ENCODE data around the gene NOS2.
"Not testable (repeated sequence)": the region's sequence is repeated elsewhere in the genome, so short reads cannot be mapped to it uniquely, and the experiment has no call there.

The NOS2 gene

GRCh38 chr17:27760069-27760885 lies 40.1 kb downstream of the NOS2 start:
- in situ Hi-C loops (cut with MboI; ENCODE audit: low sequenced_read_pairs), result no loop called here

- in situ Hi-C loops (cut with MboI; ENCODE audit: low sequenced_read_pairs), result no loop called here
Observed at GRCh38 chr17:27759528-27759927, 40.8 kb downstream of the NOS2 start.

GRCh38 chr17:27756467-27757371 lies 43.6 kb downstream of the NOS2 start:
- in situ Hi-C loops (cut with MboI; ENCODE audit: low sequenced_read_pairs), result no loop called here

DNA sequence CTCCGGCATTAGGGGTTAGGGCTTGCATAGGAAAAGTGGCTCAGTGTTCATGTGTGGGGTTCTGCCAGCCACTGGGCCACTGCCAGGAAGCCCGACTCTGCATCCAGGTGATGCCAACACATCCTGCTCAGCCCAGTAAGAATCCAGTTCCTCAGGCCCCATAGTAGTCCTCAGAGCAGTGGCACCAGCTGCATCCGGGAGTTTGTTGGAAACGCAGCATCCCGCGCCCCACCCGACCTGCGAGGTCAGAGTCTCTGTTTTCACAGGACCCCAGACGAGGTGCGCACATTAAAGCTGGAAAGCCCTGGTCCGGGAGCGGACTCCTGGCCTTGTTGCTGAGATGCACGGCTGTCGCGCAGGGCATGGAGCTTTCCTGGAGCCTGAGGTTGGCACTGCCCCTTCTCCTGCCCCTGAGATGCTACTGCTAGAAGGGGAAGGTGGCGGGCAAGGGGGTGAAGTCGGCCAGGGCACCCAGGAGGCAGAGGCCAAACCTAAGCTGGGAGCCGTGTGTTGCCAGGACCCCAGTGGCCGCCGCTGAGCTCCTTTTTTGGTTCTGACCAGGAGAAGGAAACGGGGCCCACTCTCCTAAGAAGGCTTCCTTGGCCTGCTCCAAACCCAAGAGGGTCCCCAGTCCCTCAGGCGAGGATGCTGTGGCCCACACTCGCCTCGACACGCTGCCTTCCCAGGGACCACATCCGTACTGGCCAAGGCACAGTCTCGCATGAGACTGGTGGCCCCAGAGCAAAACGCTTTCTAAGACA lies 44.4 kb downstream of the NOS2 start:
- in situ Hi-C loops (cut with MboI; ENCODE audit: low sequenced_read_pairs), result no loop called here

DNA sequence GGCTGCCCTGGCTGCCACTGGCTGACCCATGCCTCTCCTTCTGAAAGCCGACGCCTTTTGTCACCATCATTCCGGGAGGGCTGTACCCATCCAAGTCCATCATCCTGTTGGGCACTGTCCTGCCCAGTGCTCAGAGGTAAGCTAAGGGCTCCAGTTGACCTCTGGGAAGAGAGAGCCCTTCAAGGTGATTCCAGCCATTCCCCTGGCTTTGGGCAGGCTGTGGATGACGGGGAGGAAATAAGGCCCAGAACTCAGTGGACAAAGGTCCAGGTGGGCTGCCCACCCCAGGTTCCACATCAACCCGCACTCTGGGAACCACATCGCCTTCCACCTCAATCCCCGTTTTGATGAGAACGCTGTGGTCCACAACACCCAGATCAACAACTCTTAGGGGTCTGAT lies 45.8 kb downstream of the NOS2 start:
- in situ Hi-C loops (cut with MboI; ENCODE audit: low sequenced_read_pairs), result no loop called here

- in situ Hi-C loops (cut with MboI; ENCODE audit: low sequenced_read_pairs), result not testable (repeated sequence)
Observed at GRCh38 chr17:27753726-27754125, 46.6 kb downstream of the NOS2 start.

DNA sequence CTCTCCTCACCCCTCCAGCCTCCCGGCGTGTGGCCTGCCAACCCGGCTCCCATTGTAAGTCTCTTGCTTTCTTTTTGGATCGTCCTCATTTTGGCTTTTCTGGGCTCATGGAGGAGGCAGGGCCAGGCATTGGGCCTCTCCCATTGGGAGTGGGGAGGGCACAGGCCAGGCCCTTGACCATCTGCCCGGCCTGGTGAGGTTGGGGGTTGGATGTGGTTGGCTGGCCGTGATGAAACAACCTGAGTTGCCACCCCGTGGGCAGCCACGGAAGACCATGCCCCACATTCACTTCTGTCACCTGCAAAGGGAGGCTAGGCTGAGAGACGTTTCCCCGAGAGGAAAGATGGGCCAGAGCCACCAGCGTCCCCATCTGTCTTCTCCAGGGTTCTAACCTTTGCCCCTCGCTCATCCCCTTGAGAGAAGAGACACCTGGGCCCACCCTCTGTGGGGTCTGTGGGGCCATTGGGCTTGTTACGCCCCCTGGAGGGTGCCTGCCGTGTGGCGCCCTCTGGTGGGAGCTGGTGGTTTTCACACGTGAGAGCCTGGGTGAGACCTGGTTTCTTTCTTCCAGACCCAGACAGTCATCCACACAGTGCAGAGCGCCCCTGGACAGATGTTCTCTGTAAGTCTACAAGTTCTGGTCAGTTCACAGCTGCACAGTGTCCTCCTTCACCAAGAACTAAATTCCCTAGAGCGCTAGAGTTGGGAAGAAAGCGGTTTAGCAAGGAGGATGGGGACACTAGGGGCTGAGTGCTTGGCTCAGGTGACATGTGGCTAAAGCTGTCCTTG lies 47.3 kb downstream of the NOS2 start:
- in situ Hi-C loops (cut with MboI; ENCODE audit: low sequenced_read_pairs), result not testable (repeated sequence)

GRCh38 chr17:27751622-27752490 lies 48.5 kb downstream of the NOS2 start:
- in situ Hi-C loops (cut with MboI; ENCODE audit: low sequenced_read_pairs), result no loop called here

- in situ Hi-C loops (cut with MboI; ENCODE audit: low sequenced_read_pairs), result no loop called here
Observed at GRCh38 chr17:27751166-27751565, 49.2 kb downstream of the NOS2 start.

DNA sequence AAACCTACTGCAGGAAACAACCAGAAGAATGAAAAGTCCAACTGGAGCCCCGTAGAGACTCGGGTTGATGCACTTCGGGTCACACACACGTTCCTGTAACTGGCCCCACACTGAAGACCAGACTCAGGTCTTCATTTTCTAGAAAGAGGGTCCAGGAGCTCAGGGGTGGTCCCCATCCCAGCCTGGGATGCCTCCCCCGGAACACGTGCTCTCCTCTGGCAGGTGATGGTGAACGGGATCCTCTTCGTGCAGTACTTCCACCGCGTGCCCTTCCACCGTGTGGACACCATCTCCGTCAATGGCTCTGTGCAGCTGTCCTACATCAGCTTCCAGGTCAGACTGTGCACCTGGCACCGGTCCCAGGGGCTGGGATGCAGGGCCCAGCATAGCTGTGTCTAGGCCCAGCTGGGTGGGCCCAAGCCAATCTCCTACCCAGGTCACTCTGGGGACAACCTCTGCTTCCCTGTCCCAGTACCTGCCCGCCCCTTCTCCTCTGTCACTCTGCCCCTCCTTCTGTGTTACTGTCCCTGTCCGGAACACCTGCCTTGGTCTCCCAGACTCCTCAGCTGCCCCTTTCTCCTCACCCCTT lies 50.7 kb downstream of the NOS2 start:
- in situ Hi-C loops (cut with MboI; ENCODE audit: low sequenced_read_pairs), result loop anchor here (10.0 kb wide), 1 partner anchor 95 kb away; no protein-coding TSS in a partner anchor

DNA sequence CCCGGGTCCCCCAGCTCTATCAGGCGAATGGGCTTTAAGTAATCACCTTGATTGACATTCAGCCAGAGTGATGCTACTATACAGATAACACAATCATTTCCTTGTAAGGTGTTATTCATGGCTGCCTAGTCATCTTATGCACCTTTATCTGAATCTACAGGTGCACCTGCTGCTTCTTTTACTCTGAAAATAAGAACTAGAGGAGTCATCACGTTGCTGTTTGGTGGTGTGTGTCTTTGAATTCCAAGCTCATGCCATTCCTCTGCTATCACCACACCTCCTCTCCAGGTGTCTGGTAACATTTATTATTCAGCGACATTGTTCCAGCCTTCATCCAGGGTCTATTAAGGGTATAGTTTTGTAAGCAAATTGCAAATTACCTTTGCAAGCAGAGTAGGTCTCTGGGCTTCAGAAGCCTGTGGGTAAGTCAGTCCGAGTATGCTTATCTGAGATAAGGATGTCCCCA lies 51.9 kb downstream of the NOS2 start:
- in situ Hi-C loops (cut with MboI; ENCODE audit: low sequenced_read_pairs), result loop anchor here (10.0 kb wide), 1 partner anchor 94 kb away; no protein-coding TSS in a partner anchor

DNA sequence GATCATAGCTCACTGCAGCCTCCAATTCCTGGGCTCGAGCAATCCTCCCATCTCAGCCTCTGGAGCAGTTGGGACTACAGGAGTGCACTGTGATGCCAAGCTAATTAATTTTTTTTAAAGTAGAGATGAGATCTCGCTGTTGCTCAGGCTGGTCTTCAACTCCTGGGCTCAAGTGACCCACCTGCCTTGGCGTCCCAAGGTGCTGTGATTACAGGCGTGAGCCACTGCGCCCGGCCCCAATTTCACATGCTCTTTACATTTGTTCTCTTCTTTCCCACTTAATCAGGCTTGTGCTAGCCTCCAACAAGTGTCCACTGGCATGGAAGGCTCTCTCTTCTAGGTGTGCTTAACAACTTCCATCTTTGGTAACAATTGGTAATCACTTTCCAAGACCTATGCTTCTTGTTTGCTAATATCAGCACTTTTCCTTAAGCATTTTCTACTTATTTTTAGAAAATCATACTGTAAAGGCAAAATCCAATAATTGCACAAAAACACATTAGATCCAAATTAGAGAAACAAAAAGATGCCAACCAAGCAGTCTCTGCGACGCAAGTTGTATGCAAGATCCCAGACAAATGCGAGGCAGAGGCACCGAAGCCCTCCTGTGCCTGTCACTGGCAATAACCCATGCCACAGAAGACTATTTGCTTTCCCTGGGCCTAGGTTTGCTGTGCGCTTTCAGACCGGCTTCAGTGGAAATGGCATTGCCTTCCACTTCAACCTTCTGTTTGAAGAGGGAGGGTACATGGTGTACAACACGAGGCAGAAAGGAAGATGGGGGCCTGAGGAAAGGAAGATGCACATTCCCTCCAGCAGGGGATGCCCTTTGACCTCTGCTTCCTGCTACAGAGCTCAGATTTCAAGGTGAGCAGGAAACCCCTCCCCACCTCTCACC lies 52.6 kb downstream of the NOS2 start:
- in situ Hi-C loops (cut with MboI; ENCODE audit: low sequenced_read_pairs), result loop anchor here (10.0 kb wide), 1 partner anchor 93 kb away; no protein-coding TSS in a partner anchor

DNA sequence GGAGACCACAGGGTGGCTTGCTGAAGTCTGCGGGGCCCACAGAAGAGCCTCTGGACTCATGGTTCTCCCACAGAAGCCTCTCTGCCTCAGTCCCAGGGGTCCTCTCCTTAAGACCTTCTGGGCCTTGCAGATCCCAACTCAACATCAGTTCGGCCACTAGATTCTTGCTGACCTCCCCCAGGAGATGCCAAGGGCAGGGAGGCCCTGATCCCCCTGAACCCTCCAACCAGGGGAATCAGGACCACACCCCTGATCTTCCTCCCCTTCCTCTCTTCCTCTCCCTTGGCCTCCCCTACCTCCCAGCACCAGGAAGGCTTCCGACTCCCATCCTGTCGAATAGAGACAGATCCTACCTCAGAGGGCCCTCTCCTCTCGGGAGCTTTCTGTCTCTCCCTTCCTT lies 53.4 kb downstream of the NOS2 start:
- in situ Hi-C loops (cut with MboI; ENCODE audit: low sequenced_read_pairs), result loop anchor here (10.0 kb wide), 1 partner anchor 92 kb away; no protein-coding TSS in a partner anchor

DNA sequence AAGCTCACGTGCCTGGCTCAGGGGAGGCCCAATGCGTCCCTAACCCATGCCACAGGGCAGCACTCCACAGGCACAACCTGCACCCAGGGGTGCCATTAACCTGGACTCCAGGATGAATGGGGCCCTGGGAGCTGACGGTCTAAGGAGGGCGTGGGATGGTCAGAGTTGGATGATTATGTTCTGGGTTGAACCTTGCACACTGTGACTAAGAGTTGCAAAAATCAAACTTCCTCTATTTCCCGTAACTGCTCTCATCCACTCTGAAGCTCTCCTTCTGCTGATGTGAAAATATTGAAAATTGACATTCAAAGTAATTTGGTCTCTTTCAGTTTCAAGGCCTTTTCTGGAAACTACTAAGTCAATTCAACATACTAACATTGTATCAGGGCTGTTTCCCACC lies 54.0 kb downstream of the NOS2 start:
- in situ Hi-C loops (cut with MboI; ENCODE audit: low sequenced_read_pairs), result loop anchor here (10.0 kb wide), 1 partner anchor 92 kb away; no protein-coding TSS in a partner anchor

DNA sequence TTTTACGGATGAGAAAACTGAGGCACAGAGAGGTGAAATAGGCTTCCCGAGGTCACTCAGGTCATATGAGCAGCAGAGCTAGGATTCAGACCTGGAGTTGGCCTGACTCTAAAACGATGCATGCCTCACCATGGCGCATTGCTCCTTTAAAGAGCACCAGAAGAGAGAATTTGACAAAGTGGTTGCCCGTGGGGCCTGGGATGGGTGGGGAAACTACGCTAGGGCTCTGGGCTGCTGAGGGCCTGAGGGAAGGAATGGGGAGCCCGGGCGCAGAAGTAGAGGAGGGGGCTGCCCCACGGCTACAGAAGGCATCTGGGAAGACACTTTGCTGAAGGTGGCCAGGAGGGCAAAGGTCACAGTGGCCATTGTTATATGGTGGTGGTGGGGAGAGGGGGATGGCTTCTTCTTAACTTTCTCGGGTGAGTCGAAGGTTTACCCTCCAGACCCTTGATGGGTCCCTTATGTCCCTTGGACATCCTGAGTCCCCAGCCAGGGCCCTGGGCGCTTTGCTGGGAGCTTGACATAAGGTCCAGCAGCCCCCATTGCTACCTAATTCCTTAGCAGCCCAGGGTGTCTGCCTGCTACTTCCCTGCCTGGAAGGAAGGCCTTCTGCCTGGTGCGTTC lies 55.0 kb downstream of the NOS2 start:
- in situ Hi-C loops (cut with MboI; ENCODE audit: low sequenced_read_pairs), result loop anchor here (10.0 kb wide), 1 partner anchor 91 kb away; no protein-coding TSS in a partner anchor

GRCh38 chr17:27743281-27743885 lies 56.9 kb downstream of the NOS2 start:
- in situ Hi-C loops (cut with MboI; ENCODE audit: low sequenced_read_pairs), result loop anchor here (10.0 kb wide), 1 partner anchor 89 kb away; no protein-coding TSS in a partner anchor

All from HL-60/S4 treated with phorbol 12-myristate 13-acetate at 8.2 ng/mL for 4 days and 3 days (cell line).